ENCODE results near the gene RDH5. TPM values are rescaled to one million over a fixed set of nuclear protein-coding genes. Genes with fewer than 3 reads are reported as not detected.

Gene RDH5
- total RNA-seq, 1 donor from 2014 or later: 2.3 TPM

GRCh38 chr12:55718015-55718414 lies 2.2 kb upstream of the RDH5 start:
- DNase-seq (ENCODE audit: low spot score): no peak
- no peaks in the 10 kb centered on the region for H3K27me3 Mint-ChIP-seq (ENCODE audit: low read depth)
- H3K4me3 Mint-ChIP-seq (ENCODE audit: unreplicated experiment): peak overlapping the region; percentile 12
- TF ChIP-seq, protein P1, sequence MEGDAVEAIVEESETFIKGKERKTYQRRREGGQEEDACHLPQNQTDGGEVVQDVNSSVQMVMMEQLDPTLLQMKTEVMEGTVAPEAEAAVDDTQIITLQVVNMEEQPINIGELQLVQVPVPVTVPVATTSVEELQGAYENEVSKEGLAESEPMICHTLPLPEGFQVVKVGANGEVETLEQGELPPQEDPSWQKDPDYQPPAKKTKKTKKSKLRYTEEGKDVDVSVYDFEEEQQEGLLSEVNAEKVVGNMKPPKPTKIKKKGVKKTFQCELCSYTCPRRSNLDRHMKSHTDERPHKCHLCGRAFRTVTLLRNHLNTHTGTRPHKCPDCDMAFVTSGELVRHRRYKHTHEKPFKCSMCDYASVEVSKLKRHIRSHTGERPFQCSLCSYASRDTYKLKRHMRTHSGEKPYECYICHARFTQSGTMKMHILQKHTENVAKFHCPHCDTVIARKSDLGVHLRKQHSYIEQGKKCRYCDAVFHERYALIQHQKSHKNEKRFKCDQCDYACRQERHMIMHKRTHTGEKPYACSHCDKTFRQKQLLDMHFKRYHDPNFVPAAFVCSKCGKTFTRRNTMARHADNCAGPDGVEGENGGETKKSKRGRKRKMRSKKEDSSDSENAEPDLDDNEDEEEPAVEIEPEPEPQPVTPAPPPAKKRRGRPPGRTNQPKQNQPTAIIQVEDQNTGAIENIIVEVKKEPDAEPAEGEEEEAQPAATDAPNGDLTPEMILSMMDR (IDR thresholded peaks at IDR 0.05): no peak
- peaks cover 66% of the 10 kb centered on the region for H3K4me1 Mint-ChIP-seq (ENCODE audit: low read depth)
- H3K9me3 Mint-ChIP-seq (ENCODE audit: low read depth): no peaks in the 10 kb centered on the region
- no peaks in the 10 kb centered on the region for H3K36me3 Mint-ChIP-seq (ENCODE audit: low read depth)
- peak overlapping the region; percentile 63 for H3K27ac Mint-ChIP-seq (ENCODE audit: unreplicated experiment)

DNA sequence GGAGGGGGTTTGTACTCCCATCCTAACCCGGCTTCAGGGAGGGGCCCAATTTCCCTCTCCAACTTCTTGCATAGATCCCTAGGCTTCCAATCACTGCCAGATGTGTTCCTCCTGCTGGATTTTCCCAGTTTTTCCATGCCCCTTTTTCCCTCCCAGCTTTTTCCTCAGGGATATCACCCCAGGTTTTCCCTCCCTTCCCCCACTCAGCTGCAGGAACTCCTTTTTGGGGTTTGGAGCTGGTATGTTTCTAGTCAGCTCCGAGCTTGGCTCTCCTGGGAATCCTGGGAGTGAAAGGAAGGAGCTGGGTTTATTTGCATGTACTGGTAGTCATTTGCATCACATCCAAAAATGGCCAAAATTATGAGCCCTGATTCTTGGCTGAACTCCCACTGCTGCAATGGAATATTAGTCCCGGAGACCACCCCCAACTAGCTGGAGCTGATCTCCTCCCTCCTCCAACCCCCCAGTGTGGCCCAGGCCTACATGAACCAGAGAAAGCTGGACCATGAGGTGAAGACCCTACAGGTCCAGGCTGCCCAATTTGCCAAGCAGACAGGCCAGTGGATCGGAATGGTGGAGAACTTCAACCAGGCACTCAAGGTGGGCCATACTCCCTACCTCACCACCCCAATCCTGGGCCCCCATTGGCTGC lies 1.4 kb upstream of the RDH5 start:
- TF ChIP-seq, protein P1 (IDR thresholded peaks at IDR 0.05): no peak
- H3K4me1 Mint-ChIP-seq (ENCODE audit: low read depth): peaks cover 67% of the 10 kb centered on the region
- H3K9me3 Mint-ChIP-seq (ENCODE audit: low read depth): no peaks in the 10 kb centered on the region
- H3K27ac Mint-ChIP-seq (ENCODE audit: unreplicated experiment): peak overlapping the region; percentile 63
- no peaks in the 10 kb centered on the region for H3K27me3 Mint-ChIP-seq (ENCODE audit: low read depth)
- peaks cover 4% of the 10 kb centered on the region for H3K36me3 Mint-ChIP-seq (ENCODE audit: low read depth)
- no peak for DNase-seq (ENCODE audit: low spot score)
- peak overlapping the region; percentile 33 for H3K4me3 Mint-ChIP-seq (ENCODE audit: unreplicated experiment)

DNA sequence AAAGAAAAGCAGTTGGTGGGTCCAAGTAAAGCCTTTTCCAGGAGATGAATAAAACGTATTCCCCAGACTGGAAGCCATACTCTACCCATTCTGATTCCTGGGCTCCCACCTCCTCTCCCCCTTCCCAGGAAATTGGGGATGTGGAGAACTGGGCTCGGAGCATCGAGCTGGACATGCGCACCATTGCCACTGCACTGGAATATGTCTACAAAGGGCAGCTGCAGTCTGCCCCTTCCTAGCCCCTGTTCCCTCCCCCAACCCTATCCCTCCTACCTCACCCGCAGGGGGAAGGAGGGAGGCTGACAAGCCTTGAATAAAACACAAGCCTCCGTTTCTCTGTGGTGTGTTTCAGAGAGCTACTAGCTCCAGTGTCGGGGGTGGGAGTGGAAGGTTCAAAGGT lies 822 bp upstream of the RDH5 start:
- no peaks in the 10 kb centered on the region for H3K9me3 Mint-ChIP-seq (ENCODE audit: low read depth)
- no peak overlapping the region for H3K4me3 Mint-ChIP-seq (ENCODE audit: unreplicated experiment)
- peaks cover 5% of the 10 kb centered on the region for H3K36me3 Mint-ChIP-seq (ENCODE audit: low read depth)
- peak overlapping the region; percentile 85 for H3K27ac Mint-ChIP-seq (ENCODE audit: unreplicated experiment)
- TF ChIP-seq, protein P1 (IDR thresholded peaks at IDR 0.05): no peak
- H3K27me3 Mint-ChIP-seq (ENCODE audit: low read depth): no peaks in the 10 kb centered on the region
- H3K4me1 Mint-ChIP-seq (ENCODE audit: low read depth): peaks cover 65% of the 10 kb centered on the region
- no peak for DNase-seq (ENCODE audit: low spot score)

DNA sequence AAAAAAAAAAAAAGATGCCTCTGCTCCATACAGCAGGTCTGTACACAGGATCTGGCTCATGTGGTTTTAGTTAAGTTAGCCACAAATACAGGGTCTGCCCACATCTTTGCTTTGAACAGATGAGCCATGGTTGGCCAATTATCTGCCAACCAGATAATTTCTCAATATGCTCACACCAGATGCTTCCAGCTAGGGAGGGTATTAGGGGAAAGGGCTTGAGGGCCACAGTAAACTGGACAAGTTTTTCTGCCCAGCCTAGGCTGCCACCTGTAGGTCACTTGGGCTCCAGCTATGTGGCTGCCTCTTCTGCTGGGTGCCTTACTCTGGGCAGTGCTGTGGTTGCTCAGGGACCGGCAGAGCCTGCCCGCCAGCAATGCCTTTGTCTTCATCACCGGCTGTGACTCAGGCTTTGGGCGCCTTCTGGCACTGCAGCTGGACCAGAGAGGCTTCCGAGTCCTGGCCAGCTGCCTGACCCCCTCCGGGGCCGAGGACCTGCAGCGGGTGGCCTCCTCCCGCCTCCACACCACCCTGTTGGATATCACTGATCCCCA lies 776 bp downstream of the RDH5 start:
- Mint-ChIP-seq H3K36me3 (ENCODE audit: low read depth) (peaks cover 19% of the 10 kb centered on the region), H3K27ac (ENCODE audit: unreplicated experiment) (peak overlapping the region; percentile 85), H3K4me1 (ENCODE audit: low read depth) (peaks cover 71% of the 10 kb centered on the region), H3K4me3 (ENCODE audit: unreplicated experiment) (no peak overlapping the region), H3K9me3 (ENCODE audit: low read depth) (no peaks in the 10 kb centered on the region), H3K27me3 (ENCODE audit: low read depth) (no peaks in the 10 kb centered on the region)
- DNase-seq (ENCODE audit: low spot score): no peak
- TF ChIP-seq, protein P1 (IDR thresholded peaks at IDR 0.05): peak; percentile 81

DNA sequence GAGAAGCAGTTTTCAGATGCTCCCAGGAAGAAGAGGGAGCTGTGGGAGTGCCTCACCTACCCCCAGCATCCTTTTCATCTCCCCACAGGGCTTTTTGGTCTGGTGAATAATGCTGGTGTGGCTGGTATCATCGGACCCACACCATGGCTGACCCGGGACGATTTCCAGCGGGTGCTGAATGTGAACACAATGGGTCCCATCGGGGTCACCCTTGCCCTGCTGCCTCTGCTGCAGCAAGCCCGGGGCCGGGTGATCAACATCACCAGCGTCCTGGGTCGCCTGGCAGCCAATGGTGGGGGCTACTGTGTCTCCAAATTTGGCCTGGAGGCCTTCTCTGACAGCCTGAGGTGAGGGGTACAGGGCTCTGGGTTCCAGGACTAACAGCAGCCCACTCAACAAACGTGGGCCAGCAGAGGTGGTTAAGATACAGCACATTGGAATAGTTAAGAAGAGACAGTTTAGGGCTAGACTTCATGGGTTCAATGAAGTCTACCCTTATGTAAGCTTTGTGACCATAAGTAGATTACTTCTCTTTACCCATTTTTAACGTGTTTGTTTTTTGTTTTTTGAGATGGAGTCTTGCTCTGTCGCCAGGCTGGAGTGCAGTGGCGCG lies 1.5 kb downstream of the RDH5 start:
- Mint-ChIP-seq H3K27ac (ENCODE audit: unreplicated experiment) (peak overlapping the region; percentile 85), H3K4me3 (ENCODE audit: unreplicated experiment) (no peak overlapping the region), H3K36me3 (ENCODE audit: low read depth) (peaks cover 24% of the 10 kb centered on the region), H3K27me3 (ENCODE audit: low read depth) (no peaks in the 10 kb centered on the region), H3K9me3 (ENCODE audit: low read depth) (no peaks in the 10 kb centered on the region), H3K4me1 (ENCODE audit: low read depth) (peaks cover 75% of the 10 kb centered on the region)
- DNase-seq (ENCODE audit: low spot score): no peak
- TF ChIP-seq, protein P1 (IDR thresholded peaks at IDR 0.05): no peak
